ENCODE results near the gene GSTA1.

DNA sequence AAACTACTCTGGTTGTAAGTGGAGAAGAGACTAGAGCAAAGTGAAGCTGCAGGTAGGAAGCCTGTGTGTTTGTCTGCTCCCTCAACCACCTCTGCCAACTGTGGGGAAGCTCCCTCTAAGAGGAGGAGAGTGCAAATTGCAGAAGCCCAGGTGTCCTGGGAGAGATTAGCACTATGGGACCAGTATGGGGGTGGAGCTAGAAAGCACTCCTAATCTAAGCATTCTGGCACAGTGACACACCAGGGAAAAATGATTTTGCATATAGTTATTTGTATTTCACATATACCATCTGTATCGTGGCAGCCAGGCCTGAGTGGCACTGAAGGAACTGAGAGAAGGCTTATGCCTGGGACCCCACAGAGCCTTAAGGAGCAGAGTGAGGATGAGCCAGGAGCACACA is 12.8 kb downstream of the GSTA1 start:
- TF ChIP-seq, protein P1, sequence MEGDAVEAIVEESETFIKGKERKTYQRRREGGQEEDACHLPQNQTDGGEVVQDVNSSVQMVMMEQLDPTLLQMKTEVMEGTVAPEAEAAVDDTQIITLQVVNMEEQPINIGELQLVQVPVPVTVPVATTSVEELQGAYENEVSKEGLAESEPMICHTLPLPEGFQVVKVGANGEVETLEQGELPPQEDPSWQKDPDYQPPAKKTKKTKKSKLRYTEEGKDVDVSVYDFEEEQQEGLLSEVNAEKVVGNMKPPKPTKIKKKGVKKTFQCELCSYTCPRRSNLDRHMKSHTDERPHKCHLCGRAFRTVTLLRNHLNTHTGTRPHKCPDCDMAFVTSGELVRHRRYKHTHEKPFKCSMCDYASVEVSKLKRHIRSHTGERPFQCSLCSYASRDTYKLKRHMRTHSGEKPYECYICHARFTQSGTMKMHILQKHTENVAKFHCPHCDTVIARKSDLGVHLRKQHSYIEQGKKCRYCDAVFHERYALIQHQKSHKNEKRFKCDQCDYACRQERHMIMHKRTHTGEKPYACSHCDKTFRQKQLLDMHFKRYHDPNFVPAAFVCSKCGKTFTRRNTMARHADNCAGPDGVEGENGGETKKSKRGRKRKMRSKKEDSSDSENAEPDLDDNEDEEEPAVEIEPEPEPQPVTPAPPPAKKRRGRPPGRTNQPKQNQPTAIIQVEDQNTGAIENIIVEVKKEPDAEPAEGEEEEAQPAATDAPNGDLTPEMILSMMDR (IDR thresholded peaks at IDR 0.05; ENCODE audit: insufficient read depth, low read length), result no peak
- TF ChIP-seq POLR2AphosphoS5 (IDR thresholded peaks at IDR 0.05; ENCODE audit: low read depth) (no peak), SPI1 (IDR thresholded peaks at IDR 0.05; ENCODE audit: borderline replicate concordance, low read depth) (no peak)

All from HL-60 (cell line).